Measurements from ENCODE around the gene CRHR1. TPM values are rescaled to one million over a fixed set of nuclear protein-coding genes. Genes with fewer than 3 reads are reported as not detected.
"Not testable (repeated sequence)": the region's sequence is repeated elsewhere in the genome, so short reads cannot be mapped to it uniquely, and the experiment has no call there.

Gene CRHR1
- total RNA-seq, 4 donors from 2014 or later, result 0.10 to 0.54 (median 0.35) TPM; not detected in 1

- no peak for ATAC-seq
- Histone ChIP-seq H3K4me1 (no peaks in the 10 kb centered on the region), H3K36me3 (no peaks in the 10 kb centered on the region), H3K4me3 (no peak overlapping the region), H3K27me3 (peaks cover 82% of the 10 kb centered on the region), H3K27ac (no peak overlapping the region), H3K9me3 (no peaks in the 10 kb centered on the region)
- TF ChIP-seq POLR2A (IDR thresholded peaks at IDR 0.05), result no peak
- TF ChIP-seq, protein P1, sequence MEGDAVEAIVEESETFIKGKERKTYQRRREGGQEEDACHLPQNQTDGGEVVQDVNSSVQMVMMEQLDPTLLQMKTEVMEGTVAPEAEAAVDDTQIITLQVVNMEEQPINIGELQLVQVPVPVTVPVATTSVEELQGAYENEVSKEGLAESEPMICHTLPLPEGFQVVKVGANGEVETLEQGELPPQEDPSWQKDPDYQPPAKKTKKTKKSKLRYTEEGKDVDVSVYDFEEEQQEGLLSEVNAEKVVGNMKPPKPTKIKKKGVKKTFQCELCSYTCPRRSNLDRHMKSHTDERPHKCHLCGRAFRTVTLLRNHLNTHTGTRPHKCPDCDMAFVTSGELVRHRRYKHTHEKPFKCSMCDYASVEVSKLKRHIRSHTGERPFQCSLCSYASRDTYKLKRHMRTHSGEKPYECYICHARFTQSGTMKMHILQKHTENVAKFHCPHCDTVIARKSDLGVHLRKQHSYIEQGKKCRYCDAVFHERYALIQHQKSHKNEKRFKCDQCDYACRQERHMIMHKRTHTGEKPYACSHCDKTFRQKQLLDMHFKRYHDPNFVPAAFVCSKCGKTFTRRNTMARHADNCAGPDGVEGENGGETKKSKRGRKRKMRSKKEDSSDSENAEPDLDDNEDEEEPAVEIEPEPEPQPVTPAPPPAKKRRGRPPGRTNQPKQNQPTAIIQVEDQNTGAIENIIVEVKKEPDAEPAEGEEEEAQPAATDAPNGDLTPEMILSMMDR (IDR thresholded peaks at IDR 0.05), result no peak
- WGBS, 2 donors (ENCODE audit: low coverage in 1 of 2), result 100% methylated on average over 1 of the region's 1 CpG
Measured at GRCh38 chr17:45742251-45742650, 41.9 kb upstream of the CRHR1 start.

DNA sequence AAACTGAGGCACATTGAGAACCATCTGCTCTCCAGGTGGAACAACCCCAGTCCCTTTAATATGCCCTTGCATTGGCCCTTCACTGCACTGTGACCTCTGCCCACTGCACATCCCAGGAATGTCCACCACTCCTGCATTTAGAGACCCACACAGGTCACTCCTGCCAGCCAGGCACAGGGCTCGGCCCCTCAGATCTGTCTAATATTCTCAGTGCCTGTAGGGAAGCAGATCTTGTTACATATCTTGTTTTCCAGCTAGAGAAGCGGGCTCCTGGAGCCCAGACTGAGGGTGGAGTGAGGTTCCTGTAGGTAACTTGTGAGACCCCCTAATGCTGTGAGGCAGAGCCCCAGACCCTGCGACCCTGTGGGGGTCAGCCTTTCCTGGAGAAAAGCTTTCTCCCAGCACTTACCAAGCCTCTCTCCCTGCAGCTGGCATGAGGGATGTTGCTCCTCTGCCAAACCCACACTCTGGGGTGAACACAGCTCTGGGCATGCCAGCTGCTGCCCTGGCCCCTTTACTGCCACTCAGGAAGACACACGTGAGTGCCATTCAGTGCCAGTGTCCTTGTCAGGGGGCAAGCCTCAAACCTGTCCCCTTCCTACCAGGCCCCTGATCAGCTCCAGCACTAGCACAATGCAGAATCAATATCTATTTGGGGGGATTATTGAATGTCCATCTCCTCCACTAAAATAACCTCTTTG lies 40.3 kb upstream of the CRHR1 start:
- TF ChIP-seq POLR2A (IDR thresholded peaks at IDR 0.05) (no peak), EP300 (IDR thresholded peaks at IDR 0.05) (no peak), POLR2AphosphoS5 (IDR thresholded peaks at IDR 0.05) (no peak)
- TF ChIP-seq, protein P1 (IDR thresholded peaks at IDR 0.05), result no peak
- H3K36me3 ChIP-seq, result no peaks in the 10 kb centered on the region
- H3K27me3 ChIP-seq, result peaks cover 79% of the 10 kb centered on the region
- WGBS, 2 donors (ENCODE audit: low coverage in 1 of 2), result 20 to 100% methylated on average over 1 of the region's 4 CpGs
- ATAC-seq, result no peak
- no peak overlapping the region for H3K27ac ChIP-seq
- no peaks in the 10 kb centered on the region for H3K9me3 ChIP-seq
- H3K4me3 ChIP-seq, result no peak overlapping the region
- no peaks in the 10 kb centered on the region for H3K4me1 ChIP-seq

DNA sequence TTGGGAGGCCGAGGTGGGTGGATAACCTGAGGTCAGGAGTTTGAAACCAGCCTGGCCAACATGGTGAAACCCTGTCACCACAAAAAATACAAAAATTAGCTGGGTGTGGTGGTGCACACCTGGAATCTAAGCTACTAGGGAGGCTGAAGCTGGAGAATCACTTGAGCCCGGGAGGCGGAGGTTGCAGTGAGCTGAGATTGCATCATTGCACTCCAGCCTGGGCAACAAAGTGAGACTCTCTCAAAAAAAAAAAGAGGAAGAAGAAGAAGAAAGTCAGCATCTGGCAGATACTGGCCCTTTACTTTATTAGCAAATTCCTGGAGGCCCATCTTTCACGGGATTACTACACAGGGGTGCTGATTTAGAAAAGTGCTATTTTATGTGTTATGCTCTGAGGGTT lies 39.3 kb upstream of the CRHR1 start:
- H3K9me3 ChIP-seq, H3K36me3 ChIP-seq, ATAC-seq, H3K27ac ChIP-seq, H3K4me1 ChIP-seq, H3K4me3 ChIP-seq: not testable (repeated sequence)
- whole genome bisulfite sequencing, 2 donors (ENCODE audit: low coverage in 1 of 2), result 76 to 91% methylated on average over 4 of the region's 4 CpGs
- H3K27me3 ChIP-seq, result peaks cover 81% of the 10 kb centered on the region

DNA sequence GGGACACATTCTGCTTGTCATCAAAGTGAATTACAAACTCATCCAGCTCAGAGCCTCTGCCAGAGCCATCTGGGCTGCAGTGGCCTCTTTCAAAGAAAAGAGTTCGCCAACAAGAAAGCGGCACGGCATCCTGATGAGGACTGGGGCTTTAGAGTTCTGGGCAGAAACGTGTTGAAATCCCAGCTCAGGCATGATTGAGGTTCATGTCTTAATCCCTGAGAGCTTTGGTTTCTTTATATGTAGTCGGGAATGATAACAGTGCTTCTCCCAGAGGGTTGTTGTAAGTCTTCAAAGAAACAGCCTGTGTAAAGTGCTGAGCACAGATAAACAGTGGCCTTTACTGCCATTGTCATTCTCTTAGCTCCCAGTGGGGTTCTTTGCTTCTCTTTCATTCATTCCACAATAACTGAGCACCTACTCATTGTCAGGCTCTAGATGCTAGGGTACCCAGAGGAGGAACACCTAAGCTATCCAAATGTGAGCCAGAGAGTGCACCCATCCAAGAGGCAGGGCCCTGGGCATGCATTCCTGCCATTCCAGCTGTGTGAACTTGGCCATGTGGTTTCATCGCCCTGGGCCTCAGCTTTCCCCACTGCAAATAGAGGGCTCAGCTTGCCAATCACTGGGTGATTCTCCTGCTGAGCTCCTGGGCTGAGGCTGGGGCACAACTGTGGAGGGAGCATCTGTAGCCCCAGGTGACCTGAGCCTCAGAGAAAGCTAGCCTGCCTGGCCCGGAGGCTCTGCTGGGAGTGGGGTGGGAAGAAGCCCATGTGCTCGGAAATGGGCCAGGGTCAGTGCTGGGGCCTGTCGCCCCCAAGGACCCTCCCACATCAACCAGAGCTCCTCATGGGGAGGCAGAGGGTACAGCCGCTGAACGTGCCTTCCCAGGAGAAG lies 38.3 kb upstream of the CRHR1 start:
- H3K4me1 ChIP-seq, result no peaks in the 10 kb centered on the region
- no peak overlapping the region for H3K4me3 ChIP-seq
- peaks cover 81% of the 10 kb centered on the region for H3K27me3 ChIP-seq
- ATAC-seq, result no peak
- H3K36me3 ChIP-seq, result no peaks in the 10 kb centered on the region
- H3K27ac ChIP-seq, result no peak overlapping the region
- TF ChIP-seq EP300 (IDR thresholded peaks at IDR 0.05) (no peak), POLR2A (IDR thresholded peaks at IDR 0.05) (no peak), POLR2AphosphoS5 (IDR thresholded peaks at IDR 0.05) (no peak)
- TF ChIP-seq, protein P1 (IDR thresholded peaks at IDR 0.05), result no peak
- WGBS, 2 donors (ENCODE audit: low coverage in 1 of 2), result 35 to 60% methylated on average over 4 to 6 of the region's 11 CpGs
- no peaks in the 10 kb centered on the region for H3K9me3 ChIP-seq

- Histone ChIP-seq H3K27ac (no peak overlapping the region), H3K4me3 (no peak overlapping the region), H3K27me3 (peaks cover 78% of the 10 kb centered on the region), H3K9me3 (no peaks in the 10 kb centered on the region), H3K4me1 (no peaks in the 10 kb centered on the region), H3K36me3 (no peaks in the 10 kb centered on the region)
- 29% methylated on average over 3 of the region's 6 CpGs; no CpG with 5 or more reads in 1 of the 2 donors for WGBS, 2 donors (ENCODE audit: low coverage in 1 of 2)
- TF ChIP-seq, protein P1 (IDR thresholded peaks at IDR 0.05), result no peak
- TF ChIP-seq EP300 (IDR thresholded peaks at IDR 0.05) (no peak), POLR2AphosphoS5 (IDR thresholded peaks at IDR 0.05) (no peak), POLR2A (IDR thresholded peaks at IDR 0.05) (no peak)
- no peak for ATAC-seq
Measured at GRCh38 chr17:45747911-45748310, 36.2 kb upstream of the CRHR1 start.
